Iris pigment epithelial cell (primary cell): ENCODE measurements around the gene COPE.
"Not testable (repeated sequence)": the region's sequence is repeated elsewhere in the genome, so short reads cannot be mapped to it uniquely, and the experiment has no call there.

ENCODE experiments used
- DNase-seq: peaks from one replicate; pipeline ENCODE4 v3.0.0-alpha.2; 2011; ENCODE audit warnings: low read depth

The COPE gene

GRCh38 chr19:18919086-18919899 lies at the start of gene COPE, which contains the start of gene DDX49:
Gene COPE (minus strand): TSS chr19:18919387. CDS start chr19:18919348, 39 bp downstream.
Gene DDX49 (plus strand): TSS chr19:18919715. CDS start chr19:18919742, 27 bp downstream.
- DNase-seq, result peak; percentile 100

- DNase-seq, result peak; percentile 56
These were observed 48.4 kb upstream of the COPE start for GRCh38 chr19:18967358-18968146.

DNA sequence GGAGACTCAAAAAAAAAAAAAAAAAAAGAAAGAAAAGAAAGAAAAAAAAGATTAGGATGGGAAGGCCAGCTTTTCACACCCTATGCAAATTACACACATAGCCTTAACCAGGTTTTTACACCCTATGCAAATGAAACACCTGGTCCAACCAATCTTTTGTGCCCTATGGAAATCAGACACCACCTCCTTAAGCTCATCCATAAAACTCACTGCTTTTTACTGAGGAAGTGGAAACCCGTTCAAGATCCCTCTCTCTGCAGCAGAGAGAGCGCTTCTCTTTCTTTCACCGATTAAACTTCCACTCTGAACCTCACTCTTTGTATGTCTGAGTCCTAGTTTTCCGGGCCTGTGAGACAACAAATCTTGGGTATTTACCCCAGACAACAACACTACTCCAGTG lies 47.1 kb upstream of the COPE start:
- no peak for DNase-seq

DNA sequence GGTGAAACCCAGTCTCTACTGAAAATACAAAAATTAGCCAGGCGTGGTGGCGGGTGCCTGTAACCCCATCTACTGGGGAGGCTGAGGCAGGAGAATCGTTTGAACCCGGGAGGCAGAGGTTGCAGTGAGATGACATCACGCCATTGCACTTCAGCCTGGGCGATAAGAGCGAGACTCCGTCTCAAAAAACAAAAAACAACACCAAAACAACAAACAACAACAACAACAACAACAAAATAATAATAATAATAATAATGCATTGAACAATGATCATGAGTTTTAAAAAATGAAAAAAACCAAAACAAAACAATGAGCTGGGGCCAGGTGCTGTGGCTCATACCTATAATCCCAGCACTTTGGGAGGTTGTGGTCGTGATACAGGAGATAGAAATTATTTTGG lies 44.9 kb upstream of the COPE start:
- DNase-seq, result no peak

DNA sequence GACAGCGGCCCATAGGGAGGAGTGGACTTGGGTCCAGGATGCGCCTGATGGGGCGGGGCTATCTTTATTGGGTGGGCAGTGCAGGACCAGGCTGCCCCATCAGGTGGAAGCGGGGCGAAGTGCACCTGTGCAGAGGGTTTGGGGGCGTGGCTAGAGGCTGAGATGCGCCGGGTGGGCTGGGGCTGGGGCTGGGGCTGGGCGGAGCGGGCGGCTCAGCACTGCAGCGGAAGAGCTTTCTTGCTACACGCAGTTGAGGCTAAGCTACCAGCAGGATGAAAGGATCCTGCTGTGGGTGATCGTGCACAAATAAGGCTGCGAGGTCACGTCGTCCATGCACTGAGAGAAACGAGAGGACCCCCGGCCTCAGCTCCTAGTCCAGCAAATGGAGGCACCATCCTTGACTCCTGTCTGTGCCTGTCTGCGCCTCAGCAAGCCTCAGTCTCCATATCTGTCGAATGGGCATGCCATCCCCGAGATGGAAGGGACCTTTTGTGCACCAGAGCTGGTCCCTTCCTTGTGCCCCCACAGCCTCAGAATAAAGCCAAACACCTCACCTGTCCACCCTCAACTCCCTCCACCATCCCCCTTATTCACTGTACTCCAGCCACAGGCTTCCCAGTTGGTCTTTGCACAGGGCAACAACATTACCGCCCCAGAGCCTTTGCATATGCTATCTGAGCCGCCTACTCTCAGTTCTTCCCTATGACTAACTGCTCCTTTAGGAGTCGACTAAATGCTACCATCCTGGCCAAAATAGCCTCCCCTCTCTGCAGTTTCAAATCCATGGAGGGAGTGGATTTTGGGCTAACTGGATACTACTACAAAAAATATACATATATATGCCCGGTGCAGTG lies 42.8 kb upstream of the COPE start:
- no peak for DNase-seq

- DNase-seq, result no peak
These were observed 41.2 kb upstream of the COPE start for GRCh38 chr19:18960370-18960769.

- no peak for DNase-seq
These were observed 35.9 kb upstream of the COPE start for GRCh38 chr19:18955042-18955441.

- no peak for DNase-seq
These were observed 34.9 kb upstream of the COPE start for GRCh38 chr19:18954094-18954493.

DNA sequence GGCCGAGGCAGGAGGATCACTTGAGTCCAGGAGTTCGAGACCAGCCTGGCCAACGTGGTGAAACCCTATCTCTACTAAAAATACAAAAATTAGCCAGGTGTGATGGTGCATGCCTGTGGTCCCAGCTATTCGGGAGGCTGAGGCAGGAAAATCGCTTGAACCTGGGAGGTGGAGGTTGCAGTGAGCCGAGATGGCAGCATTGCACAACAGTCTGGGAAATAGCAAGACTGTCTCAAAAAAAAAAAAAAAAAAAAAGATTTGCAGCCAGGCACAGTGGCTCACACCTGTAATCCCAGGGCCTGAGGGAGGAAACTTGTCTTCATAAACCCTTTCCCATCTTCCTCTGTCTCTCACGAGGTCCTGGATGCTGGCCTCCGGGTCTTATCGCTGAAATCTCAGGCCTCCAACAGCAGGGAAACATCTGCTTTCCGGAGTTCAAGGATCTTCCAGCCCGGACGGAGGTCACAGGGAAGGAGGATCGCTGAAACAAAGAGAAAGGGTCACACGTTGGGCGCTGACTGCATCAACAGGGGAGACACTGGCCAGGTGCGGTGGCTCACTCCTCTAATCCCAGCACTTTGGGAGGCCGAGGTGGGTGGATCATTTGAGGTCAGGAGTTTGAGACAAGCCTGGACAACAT lies 33.3 kb upstream of the COPE start:
- DNase-seq, result not testable (repeated sequence)

- peak; percentile 17 for DNase-seq
These were observed 32.6 kb upstream of the COPE start for GRCh38 chr19:18951721-18952281.

DNA sequence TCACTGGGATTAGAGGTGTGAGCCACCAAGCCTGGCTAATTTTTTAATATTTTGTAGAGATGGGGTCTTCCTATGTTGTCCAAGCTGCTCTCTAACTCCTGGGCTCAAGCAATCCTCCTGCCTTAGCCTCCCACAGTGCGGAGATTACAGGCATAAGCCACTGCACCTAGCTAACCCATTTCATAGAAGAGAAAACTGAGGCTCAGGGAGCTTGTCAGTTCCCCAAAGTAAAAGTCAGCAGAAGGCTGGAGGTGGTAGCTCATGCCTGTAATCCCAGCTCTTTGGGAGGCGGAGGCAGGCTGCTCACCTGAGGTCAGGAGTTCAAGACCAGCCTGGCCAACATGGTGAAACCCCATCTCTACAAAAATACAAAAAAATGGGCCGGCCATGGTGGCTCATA lies 30.7 kb upstream of the COPE start:
- DNase-seq, result no peak

DNA sequence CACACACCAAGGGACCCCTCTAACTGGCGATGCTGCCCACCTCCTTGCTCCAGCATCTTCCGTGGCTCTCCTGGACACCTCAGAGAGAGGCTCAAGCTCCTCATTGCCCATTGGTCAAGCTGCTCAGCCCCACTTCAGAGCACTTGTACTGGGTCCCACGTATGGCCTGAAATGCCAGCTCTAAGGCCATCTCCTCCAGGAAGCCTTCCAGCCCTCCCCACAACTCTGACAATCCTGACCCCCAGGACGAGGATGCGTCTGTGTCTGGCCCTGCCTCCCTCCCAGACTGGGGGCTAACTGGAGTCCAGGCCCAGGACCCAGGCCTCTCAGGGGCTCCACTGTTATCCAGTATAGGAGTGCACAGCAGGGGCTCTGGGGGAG lies 29.8 kb upstream of the COPE start:
- DNase-seq, result no peak

DNA sequence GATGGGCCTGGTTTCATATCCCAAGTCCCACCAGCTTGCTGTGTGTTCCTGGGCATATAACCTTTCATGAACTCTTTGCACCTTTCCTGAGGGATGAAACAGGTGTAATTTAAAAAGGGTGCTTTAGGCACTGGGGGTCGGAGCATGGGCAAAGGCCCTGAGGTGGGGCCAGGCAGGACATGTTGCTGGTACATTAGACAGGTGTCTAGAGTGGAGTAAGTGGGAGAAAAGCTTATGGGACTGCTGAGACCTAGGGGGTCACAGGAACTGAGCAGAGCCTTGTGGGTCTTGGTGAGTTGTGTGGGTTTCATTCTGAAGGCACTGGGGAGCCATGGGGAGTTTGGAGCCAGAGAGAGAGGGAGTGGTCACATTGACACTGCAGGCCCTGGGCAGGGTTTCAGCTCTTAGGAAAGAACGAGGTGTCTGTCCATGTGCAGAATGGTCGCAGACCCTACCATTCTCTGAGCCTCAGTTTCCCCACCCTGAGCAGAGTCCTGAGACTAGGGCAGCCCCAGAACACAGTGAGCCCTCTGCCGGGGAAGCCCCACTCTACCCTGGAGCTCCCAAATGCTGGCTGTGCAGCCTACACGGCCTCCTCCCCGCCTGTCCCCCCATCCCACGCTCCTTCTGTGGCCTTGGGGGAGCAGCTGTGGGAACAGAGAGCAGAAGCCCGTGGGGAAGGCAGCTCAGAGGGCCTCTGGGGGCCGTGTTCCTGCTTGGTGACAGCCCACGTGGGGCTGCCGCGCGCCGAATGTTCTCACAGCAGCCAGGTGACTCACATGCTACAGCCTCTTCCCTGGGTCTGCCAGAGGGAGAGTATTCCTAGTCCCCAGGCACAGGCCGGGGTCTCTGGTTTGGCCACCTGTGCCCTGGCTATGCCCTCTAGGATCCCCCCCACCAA lies 29.1 kb upstream of the COPE start:
- no peak for DNase-seq

DNA sequence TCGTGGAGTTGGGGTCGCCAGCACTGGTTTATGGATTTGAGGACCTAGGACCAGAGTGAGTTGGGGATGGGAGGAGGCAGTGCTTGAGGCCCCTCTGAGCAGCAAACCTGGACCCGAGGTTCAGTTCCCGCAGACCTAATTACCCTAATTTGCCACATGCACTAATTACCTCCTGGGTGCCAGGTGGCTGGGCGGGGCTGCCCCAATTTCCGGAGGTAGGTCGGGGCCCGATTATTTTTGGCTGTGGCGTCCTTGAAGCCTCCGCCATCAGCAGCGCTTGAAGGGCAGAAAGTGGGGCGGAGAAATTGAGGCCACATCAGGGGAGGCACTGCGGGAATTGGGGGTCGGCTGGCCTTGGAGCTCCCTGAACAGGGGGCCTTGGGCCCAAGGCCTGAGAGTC lies 27.7 kb upstream of the COPE start:
- DNase-seq, result no peak

DNA sequence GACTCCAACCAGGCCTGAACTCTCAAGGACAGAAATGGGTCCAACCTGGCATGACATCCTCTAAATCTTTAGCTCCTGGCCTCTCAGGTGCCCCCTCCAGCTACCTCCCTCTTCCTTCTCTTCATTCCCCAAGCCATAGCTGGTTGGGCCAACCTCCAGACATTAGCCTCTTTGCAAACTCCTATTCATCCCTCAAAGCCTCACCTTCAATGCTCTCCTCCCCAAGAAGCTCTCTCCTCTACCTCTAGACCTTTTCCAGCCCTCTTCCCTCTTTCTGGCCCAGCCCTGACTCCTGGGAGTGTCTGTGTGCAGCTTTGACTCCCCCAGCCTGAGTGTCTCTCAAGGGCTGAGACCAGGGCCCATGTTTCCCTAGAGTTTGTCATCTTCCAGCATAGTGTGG lies 27.1 kb upstream of the COPE start:
- DNase-seq, result no peak

GRCh38 chr19:18945297-18945696 lies 26.1 kb upstream of the COPE start:
- no peak for DNase-seq

DNA sequence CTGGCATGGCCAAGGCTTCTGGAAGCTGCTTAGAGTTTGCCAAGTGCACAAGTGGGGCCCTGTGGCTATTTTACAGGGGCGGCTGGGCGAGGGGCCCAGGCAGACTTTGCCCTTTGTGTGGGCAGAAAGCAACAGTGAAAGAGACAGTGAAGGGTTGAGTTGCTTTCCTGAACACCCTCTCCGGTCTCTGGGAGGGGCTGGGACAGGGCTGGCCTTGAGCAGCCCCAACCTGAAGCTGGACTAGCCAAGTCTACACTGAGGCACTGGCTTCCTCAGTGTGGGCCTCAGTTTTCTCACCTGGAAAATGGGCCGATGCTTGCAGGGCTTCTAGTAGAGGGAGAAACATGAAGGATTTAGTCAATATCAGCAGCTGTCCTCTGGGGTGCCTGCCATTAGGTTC lies 24.3 kb upstream of the COPE start:
- DNase-seq, result no peak

DNA sequence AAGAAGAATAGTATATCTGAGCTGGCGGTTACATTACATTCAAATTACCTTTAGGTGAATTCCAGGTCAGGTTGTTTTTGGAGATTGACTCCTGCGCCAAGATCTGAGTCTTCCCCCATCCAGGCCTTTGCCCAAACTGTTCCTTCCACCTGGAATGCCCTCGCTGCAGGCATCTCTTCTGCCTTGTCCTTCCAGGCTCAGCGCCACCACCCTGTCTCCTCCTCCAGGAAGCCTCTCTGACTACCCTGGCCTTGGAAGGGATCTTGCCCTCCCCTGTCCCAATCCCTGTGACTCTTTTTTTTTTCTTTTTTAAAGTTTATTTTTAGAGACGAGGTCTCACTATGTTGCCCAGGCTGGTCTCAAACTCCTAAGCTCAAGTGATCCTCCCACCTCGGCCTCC lies 23.5 kb upstream of the COPE start:
- DNase-seq, result no peak

- no peak for DNase-seq
These were observed 22.6 kb upstream of the COPE start for GRCh38 chr19:18941628-18942354.
